ENCODE data around the gene RPAP3. TPM values are rescaled to one million over a fixed set of nuclear protein-coding genes. Genes with fewer than 3 reads are reported as not detected.

Gene RPAP3, protein sequence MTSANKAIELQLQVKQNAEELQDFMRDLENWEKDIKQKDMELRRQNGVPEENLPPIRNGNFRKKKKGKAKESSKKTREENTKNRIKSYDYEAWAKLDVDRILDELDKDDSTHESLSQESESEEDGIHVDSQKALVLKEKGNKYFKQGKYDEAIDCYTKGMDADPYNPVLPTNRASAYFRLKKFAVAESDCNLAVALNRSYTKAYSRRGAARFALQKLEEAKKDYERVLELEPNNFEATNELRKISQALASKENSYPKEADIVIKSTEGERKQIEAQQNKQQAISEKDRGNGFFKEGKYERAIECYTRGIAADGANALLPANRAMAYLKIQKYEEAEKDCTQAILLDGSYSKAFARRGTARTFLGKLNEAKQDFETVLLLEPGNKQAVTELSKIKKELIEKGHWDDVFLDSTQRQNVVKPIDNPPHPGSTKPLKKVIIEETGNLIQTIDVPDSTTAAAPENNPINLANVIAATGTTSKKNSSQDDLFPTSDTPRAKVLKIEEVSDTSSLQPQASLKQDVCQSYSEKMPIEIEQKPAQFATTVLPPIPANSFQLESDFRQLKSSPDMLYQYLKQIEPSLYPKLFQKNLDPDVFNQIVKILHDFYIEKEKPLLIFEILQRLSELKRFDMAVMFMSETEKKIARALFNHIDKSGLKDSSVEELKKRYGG
- total RNA-seq = 10 to 100 TPM; 10.5 to 14.2 (median 12.7) TPM

DNA sequence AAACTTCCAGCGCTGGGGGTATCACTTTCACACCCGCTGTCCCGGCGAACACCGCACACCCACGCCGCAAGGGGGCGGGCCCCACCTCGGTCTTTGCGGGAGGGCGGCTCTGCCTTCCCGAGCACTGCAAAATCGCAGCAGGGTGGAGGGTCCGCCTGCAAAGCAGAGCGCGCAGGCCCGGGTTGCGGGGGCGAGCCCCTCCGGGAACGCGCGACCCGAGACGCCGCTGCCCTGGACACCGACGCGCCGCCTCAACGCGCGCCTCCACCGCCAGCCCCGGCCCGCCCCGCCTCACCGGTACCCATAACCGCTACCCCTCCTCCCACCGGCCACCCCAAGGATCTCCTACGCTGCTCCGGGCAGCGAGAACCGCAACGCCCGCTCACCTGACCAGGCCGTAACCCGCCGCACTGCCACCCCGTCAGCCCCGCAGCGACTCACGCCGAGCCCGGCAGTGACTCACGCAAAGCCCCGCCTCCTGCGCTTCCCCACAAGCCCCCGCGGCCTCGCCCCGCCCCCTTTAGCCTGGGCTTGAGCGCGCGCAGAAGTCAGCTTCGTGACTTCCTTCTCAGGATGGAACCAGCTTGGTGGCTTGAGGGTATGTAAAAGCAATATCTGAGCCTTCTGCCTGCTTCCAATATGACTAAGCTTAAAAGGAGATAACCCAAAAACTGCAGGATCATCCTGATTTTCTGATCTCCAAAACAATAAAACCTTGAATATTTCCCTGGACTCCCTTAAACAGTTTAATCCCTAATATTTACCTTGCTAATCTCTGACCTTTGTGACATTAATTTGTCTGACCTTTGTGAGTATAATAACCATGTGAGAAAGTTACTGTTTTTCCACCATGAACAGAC lies at the start of gene RPAP3:
Gene RPAP3 (minus strand): TSS at position 465 of the 860 bp plus-strand sequence. CDS start 3,190 bp downstream, outside the sequence.
- peak; percentile 96 for ATAC-seq (ENCODE audit: low FRiP score)
- peak; percentile 93 for DNase-seq (ENCODE audit: low spot score)
- TF ChIP-seq, protein P1, sequence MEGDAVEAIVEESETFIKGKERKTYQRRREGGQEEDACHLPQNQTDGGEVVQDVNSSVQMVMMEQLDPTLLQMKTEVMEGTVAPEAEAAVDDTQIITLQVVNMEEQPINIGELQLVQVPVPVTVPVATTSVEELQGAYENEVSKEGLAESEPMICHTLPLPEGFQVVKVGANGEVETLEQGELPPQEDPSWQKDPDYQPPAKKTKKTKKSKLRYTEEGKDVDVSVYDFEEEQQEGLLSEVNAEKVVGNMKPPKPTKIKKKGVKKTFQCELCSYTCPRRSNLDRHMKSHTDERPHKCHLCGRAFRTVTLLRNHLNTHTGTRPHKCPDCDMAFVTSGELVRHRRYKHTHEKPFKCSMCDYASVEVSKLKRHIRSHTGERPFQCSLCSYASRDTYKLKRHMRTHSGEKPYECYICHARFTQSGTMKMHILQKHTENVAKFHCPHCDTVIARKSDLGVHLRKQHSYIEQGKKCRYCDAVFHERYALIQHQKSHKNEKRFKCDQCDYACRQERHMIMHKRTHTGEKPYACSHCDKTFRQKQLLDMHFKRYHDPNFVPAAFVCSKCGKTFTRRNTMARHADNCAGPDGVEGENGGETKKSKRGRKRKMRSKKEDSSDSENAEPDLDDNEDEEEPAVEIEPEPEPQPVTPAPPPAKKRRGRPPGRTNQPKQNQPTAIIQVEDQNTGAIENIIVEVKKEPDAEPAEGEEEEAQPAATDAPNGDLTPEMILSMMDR (IDR thresholded peaks at IDR 0.05) = peak in 1 of 3 donors; percentile 71

DNA sequence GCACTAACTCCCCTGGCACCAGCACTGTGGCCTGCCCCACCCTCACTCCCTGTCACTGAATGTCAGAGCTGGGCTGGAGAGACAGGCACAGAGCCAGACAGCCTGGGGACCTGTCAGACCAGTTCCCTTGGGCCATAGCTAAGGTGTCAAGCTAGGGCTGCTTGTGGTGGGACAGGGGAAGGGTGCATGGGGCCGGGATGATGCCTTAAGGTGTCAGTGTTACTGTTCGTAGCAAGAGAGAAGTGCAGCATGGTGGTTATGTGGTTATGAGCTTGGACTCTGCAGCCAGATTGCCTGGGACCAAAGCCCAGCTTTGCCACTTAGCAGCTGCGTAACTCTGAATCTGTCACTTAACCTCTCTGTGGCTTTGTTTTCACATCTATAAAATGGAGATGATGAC lies 49.1 kb upstream of the RPAP3 start:
- no peak for ATAC-seq (ENCODE audit: low FRiP score)
- no peak for DNase-seq (ENCODE audit: low spot score)
- TF ChIP-seq, protein P1 (IDR thresholded peaks at IDR 0.05) = no peak

DNA sequence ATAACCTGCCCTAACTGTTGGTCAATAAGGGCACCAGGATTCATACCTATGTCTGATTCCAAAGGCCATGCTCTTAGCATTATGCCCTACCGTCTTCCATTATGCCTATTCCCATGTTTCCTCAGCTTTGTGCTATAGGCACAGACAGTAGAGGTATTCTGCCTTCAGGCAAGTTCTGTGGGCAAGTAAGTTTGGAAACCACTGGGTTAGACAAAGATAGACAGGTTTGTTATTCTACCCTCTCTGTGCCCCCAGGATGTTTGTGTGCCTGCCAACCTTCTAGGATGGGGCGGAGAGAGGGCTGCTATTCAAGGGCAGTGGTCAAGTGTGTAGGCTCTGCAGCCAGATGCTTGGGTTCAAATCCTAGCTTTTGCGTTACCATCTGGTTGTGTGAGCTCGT lies 48.3 kb upstream of the RPAP3 start:
- DNase-seq (ENCODE audit: low spot score) = no peak
- ATAC-seq (ENCODE audit: low FRiP score) = no peak
- TF ChIP-seq, protein P1 (IDR thresholded peaks at IDR 0.05) = no peak

DNA sequence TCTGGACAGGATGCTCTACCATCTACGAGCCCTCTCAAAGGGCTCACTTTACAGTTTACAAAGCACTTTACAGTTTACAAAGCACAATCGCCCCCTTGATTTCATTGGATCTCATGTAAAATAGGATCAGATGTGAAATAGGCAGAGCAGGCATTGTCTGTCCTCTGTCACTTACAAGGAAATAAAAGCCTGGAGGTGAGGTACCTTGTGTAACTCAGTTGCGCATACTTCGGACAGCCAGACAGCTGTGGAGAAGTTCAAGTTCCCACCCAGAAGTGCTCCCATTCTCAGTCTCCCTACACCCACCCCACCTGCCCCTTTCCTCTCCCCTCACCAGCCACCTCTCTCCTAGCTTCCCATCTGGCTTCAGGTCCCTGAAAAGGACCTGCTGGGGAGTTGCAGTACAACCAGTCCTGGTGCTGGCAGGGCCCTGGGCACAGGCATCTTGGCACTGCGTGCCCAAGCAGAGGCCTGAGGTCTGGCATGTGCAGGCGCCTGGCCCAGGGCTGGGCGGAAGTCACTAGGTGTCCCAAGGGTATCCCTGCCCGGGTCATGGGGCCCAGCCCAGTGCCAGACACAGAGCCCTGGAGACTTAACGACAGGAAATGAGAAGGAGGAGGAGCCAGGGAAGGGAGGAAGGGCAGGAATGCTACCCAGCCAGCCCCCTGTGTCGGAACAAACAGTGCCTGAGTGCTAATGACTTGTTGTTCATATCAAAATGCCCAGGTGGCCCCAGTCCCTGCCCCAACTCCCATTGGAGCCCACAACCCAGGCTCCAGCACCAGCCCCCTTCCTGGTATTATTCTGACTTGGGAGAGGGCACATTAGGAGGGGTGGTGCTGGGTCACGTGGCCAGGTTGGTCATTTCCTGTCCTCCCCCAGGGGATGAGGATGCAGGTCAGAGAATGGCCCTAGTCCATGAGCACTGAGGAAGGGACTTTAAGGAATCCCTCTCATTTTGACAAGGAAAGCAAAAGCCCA lies 47.5 kb upstream of the RPAP3 start:
- ATAC-seq (ENCODE audit: low FRiP score) = no peak
- no peak for DNase-seq (ENCODE audit: low spot score)
- TF ChIP-seq, protein P1 (IDR thresholded peaks at IDR 0.05) = no peak

DNA sequence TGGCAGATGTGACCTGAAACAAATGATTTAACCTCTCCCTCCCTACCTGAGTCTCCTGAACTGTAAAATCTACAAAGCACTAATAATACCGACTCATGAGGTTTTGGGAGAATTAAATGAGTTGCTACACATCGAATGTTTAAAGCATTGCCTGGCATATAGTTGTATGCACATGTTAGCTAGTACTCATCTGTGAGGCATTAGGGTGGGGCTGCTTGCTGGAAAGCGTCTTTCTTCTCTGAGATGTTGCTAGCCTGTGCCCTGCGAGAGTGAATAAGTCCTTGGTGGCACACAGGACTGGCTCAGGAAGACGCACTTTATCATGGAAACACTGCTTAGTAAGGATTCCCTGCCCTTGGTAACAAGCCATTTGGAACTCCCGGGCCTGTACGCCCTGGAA lies 46.7 kb upstream of the RPAP3 start:
- TF ChIP-seq, protein P1 (IDR thresholded peaks at IDR 0.05) = no peak
- ATAC-seq (ENCODE audit: low FRiP score) (peak; percentile 53), DNase-seq (ENCODE audit: low spot score) (no peak)

DNA sequence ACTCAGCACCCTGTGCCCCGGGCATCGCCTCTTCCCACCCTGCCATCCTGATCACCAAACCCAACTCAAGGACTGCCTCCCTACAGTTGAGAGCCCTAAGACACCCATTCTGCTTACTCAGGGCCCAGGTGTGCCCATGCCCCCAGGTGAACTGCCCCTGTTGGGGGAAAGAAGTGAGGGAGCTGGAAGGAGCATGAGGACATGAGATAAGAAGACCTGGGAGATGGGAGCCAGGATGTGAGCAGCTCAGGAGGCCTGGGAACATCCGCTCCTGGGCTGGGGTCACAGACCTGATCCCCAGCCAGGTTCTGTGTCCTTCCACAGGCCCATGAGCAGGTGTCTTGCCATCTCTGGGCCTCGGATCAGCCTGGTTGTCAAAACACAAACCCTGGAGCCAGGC lies 46.3 kb upstream of the RPAP3 start:
- ATAC-seq (ENCODE audit: low FRiP score) (no peak), DNase-seq (ENCODE audit: low spot score) (no peak)
- TF ChIP-seq, protein P1 (IDR thresholded peaks at IDR 0.05) = no peak
